GM18511 (cell line): ENCODE measurements around the gene HOXC5.

ENCODE experiments used
- ATAC-seq: cut with Tn5 transposase; IDR thresholded peaks from one replicate; pipeline ENCODE4 v1.9.1; 2021; ENCODE audit warnings: mild to moderate bottlenecking, moderate library complexity; ENCODE audit not compliant: unreplicated experiment

Gene HOXC5

GRCh38 chr12:54019091-54019811 is 13.6 kb upstream of the HOXC5 start:
- ATAC-seq = no peak

GRCh38 chr12:54019924-54020590 is 12.8 kb upstream of the HOXC5 start:
- ATAC-seq = no peak

- ATAC-seq = no peak
These were observed 12.1 kb upstream of the HOXC5 start for GRCh38 chr12:54020591-54021405.

GRCh38 chr12:54021432-54022013 is 11.3 kb upstream of the HOXC5 start:
- ATAC-seq = no peak

DNA sequence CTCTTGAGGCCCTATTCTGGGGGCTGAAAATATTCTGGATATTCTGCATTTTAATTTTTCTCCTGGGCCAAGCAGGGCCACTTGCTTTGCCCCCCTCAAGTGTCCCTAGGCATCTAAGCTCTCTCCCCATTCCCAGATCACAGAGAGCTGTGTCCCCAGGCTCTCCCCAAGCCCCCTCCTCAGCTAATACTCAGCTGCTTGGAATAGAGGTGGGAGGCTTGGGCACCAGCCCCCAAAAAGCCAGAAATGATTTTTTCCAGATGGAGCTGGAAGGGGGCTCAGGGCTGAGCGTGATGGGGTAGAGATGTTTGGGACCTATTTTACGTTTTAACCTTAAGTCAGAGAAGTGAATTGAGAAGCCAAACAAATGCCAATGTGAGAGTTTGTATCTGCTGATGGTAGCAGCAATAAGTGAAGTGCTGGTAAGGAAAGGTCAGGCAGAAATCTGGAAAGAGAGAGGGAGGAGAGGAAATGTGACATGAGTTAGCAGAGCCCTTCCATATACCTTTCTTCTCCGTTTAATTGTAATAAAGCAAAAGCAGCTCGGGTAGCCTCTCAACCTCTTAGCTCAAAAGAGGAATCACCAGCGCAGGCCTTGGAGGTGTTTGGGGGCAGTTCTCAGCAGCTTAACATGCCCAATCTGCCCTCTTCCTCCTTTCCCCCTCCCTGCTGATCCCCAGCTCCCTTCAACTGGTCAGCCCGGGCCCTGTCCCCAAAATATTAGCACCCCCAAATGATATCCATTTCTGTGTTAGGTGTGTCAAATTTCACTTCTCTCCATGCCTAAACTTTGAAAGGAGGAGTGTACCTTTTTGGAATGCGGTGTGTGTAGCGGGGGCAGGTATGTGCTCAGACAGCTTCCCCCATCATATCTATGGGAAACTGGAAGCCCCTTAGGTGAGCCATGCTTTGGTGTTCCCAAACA is 9.6 kb upstream of the HOXC5 start:
- ATAC-seq = no peak

DNA sequence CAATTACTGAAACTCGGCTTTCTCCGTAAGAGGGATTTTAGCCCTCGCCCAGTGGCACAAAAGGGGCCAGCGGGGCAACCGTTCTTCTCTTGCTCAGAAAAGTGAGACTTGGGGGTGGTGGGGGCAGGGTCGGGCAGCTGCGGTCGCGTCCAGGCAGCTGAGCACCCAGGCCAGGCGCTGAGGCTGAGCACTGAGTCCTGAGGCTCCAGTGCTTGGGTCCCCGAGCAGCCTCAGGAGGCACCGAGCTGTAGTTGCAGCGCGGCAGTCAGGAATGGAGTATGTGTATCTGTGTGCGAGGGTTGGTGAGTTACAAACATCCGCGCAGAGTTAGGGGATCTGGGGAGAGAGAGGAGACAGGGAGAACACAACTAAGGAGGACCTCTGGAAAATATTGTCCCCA is 8.7 kb upstream of the HOXC5 start:
- no peak for ATAC-seq

GRCh38 chr12:54024581-54025305 is 8.1 kb upstream of the HOXC5 start:
- no peak for ATAC-seq

DNA sequence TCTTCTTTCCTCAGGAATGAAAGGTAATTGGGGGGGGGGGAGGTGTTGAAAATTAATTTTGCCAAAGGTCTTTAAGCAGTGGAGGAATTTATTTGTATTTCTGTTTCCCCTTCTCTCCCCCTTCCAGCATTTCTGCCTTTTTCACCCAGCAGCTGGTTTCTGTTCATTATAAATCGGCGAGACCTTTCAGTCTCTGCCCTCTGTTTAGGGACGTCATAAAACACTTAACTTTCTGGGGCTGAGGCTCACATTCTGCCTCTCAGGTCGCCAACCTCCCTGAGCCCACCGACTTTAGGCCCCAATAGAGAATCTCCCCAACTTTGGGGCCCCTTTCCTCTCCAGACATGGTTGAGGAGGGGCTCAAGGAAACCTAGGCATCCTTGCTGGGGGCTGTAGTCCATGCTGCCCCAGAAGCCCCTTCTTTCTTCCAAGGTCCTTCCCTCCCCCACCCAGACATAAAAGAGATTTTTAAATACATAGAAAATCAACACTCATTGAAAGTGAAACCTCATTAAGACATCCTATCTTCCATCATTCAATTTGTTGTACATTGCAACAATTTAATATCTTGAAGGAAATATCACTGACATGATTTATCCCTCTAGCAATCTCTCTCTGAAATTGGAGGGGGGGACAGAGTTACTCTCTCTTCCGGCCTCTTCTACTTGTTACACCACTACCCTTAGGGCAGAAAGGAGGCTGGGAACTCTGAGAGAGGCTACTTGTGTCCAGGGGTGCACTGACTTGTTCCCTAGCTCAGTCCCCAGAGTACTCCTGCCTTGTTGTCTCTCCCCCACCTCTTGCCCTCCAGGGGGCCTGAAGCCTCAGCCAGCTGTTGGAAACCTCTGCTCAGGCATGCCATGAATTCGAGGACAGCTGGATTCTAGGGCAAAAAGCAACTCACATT is 7.1 kb upstream of the HOXC5 start:
- ATAC-seq = no peak

DNA sequence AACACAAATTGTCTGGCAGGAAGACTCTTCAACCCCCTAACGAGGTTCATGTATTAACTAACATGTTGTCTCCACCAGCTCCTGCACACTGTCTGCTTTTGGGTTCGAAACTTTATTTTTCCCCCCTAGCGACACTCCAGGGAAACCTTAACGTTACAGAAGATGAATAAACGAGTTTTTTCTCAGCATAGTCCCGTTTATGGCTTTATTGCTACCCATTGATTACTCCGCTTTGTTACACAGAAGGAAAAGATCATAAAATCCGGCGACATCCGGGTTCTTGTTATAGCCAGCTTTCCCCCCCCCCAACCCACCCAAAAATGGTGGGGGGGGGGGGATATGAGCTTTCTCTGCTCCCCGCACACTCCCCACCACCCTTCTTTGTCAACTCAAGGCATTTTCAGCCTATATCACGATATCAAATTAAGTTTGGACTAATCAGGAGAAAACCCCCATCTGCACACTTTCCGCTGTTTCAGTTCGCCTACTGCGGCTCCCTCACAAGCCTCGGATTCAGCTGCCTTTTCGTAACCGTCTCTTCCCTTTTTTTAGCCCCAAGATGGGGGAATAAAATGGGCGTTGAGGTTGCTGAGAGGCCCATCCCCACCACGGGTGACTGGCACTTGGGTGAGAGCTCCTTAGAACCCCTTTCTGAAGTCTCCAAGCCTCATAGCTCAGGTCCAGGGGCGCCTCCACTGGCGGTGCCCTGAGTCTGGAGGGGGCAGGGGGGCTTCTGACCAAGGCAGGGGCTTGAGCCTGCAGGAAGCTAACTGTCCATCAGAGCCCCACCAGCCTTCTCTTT is 6.0 kb upstream of the HOXC5 start:
- no peak for ATAC-seq

DNA sequence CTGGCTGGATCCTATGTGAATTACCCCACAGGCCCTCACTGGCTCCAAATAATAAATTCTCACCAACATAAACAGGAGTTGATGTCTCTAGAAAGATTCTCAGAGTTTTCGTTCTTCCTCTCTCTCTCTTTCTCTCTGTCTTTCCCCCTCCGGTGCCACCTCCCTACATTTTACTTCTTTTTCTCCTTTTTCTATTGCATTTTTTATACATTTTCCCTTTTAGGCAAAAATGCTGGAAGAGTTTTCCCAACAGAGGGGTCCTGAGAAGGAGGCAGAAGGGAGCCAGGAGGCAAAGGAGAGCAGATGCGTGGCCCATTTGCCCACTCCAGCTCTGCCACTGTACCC is 5.4 kb upstream of the HOXC5 start:
- ATAC-seq = no peak

GRCh38 chr12:54028314-54029201 is 4.3 kb upstream of the HOXC5 start, which contains the start of gene HOXC6:
HOXC6 (plus strand) TSS chr12:54028440; CDS start chr12:54028522, 82 bp downstream.
- ATAC-seq = no peak

GRCh38 chr12:54029529-54030441 is 3.1 kb upstream of the HOXC5 start:
- ATAC-seq = no peak

DNA sequence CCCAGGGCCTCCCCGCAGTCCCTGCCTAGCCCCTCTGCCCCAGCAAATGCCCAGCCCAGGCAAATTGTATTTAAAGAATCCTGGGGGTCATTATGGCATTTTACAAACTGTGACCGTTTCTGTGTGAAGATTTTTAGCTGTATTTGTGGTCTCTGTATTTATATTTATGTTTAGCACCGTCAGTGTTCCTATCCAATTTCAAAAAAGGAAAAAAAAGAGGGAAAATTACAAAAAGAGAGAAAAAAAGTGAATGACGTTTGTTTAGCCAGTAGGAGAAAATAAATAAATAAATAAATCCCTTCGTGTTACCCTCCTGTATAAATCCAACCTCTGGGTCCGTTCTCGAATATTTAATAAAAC is 2.4 kb upstream of the HOXC5 start:
- ATAC-seq = no peak

- ATAC-seq = no peak
These were observed 1.9 kb upstream of the HOXC5 start for GRCh38 chr12:54030889-54031471.

GRCh38 chr12:54031480-54031879 is 1.4 kb upstream of the HOXC5 start:
- ATAC-seq = no peak
